ENCODE measurements around the gene CES2.

CES2 gene

DNA sequence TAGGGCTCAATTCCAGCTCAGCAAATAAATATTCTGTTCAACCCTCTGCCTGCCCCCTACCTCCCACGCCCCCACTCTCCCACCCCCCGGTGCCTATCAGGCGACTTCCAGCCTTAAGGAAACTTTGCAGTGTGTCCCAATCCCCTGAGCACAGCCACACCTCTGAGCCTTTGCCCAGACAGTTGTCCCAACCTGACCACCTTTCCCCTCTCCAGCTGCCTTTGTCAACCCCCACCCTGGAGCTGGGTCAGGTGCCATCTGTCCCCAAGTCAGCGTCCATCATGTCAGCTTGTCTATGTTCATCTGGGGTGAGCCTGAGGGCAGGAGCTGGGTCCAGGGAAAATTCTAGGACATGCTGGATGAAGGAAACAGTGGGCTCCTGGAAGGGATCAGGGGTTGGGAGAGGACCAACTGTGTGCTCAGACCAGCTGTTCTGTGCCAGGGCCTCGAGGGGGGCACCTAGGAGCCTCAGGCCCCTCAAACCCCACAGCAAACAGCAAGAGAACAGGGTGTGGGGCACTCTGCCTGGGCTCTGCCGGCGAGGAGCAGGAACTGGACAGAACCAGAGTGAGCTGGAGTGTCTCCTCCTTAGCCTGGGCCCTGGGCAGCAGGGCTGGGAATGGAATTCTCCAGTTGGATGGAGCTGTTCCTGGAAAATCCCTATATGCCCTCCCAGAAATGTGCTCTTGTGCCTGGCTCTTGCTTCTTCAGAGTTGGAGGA lies 34.4 kb upstream of the CES2 start:
- Histone ChIP-seq H3K9me2 (replicated peaks; ENCODE audit: low read depth, low read length) (no peaks in the 10 kb centered on the region), H2AFZ (ENCODE audit: low read length) (no peak overlapping the region), H3K79me2 (ENCODE audit: insufficient read depth, low read length) (no peaks in the 10 kb centered on the region), H3K4me1 (ENCODE audit: insufficient read depth, low read length, poor library complexity, severe bottlenecking) (peaks cover 12% of the 10 kb centered on the region), H4K20me1 (ENCODE audit: insufficient read depth, low read length, poor library complexity, severe bottlenecking) (no peaks in the 10 kb centered on the region), H3K4me3 (ENCODE audit: low read length, poor library complexity, severe bottlenecking) (no peak overlapping the region), H3K9ac (ENCODE audit: low read depth, low read length, poor library complexity, severe bottlenecking) (no peak overlapping the region), H3K9me3 (ENCODE audit: insufficient read depth, low read depth, low read length) (no peaks in the 10 kb centered on the region), H3K36me3 (ENCODE audit: insufficient read depth, low read length) (no peaks in the 10 kb centered on the region), H3K4me2 (ENCODE audit: low read depth, low read length, poor library complexity, severe bottlenecking) (no peak overlapping the region), H3K27me3 (ENCODE audit: insufficient read depth, low read length, poor library complexity, severe bottlenecking) (no peaks in the 10 kb centered on the region), H3F3A (ENCODE audit: low read depth) (no peaks in the 10 kb centered on the region)
- TF ChIP-seq, protein P1, sequence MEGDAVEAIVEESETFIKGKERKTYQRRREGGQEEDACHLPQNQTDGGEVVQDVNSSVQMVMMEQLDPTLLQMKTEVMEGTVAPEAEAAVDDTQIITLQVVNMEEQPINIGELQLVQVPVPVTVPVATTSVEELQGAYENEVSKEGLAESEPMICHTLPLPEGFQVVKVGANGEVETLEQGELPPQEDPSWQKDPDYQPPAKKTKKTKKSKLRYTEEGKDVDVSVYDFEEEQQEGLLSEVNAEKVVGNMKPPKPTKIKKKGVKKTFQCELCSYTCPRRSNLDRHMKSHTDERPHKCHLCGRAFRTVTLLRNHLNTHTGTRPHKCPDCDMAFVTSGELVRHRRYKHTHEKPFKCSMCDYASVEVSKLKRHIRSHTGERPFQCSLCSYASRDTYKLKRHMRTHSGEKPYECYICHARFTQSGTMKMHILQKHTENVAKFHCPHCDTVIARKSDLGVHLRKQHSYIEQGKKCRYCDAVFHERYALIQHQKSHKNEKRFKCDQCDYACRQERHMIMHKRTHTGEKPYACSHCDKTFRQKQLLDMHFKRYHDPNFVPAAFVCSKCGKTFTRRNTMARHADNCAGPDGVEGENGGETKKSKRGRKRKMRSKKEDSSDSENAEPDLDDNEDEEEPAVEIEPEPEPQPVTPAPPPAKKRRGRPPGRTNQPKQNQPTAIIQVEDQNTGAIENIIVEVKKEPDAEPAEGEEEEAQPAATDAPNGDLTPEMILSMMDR (conservative IDR thresholded peaks at IDR 0.05; ENCODE audit: low read length): no peak
- no peak for TF ChIP-seq EZH2phosphoT487 (IDR thresholded peaks at IDR 0.05; ENCODE audit: borderline replicate concordance)

DNA sequence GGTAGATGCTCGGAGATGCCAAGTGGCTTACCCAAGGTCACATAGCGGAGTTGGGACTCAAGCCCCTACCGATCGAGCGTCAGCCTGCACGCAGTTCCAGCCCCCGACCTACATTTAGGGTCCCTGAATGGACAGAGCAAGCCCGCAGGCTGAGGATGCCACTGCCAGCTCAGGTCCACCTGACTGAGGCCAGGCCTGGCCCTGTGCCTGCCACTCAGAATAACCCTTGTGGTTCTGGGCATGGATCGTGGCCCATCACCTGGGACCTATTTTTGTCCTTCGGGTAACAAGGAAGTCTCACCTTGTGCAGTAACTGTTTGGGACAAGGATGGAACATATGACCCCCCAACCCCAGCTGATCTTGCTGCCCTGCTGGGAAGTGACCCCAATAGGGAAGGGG lies 33.7 kb upstream of the CES2 start:
- Histone ChIP-seq H2AFZ (ENCODE audit: low read length) (no peak overlapping the region), H3K9me2 (replicated peaks; ENCODE audit: low read depth, low read length) (no peaks in the 10 kb centered on the region), H3K4me1 (ENCODE audit: insufficient read depth, low read length, poor library complexity, severe bottlenecking) (peaks cover 14% of the 10 kb centered on the region), H3K9me3 (ENCODE audit: insufficient read depth, low read depth, low read length) (no peaks in the 10 kb centered on the region), H3K4me2 (ENCODE audit: low read depth, low read length, poor library complexity, severe bottlenecking) (no peak overlapping the region), H3F3A (ENCODE audit: low read depth) (no peaks in the 10 kb centered on the region), H3K79me2 (ENCODE audit: insufficient read depth, low read length) (no peaks in the 10 kb centered on the region), H3K9ac (ENCODE audit: low read depth, low read length, poor library complexity, severe bottlenecking) (no peak overlapping the region), H3K27me3 (ENCODE audit: insufficient read depth, low read length, poor library complexity, severe bottlenecking) (no peaks in the 10 kb centered on the region), H3K4me3 (ENCODE audit: low read length, poor library complexity, severe bottlenecking) (no peak overlapping the region), H3K36me3 (ENCODE audit: insufficient read depth, low read length) (no peaks in the 10 kb centered on the region), H4K20me1 (ENCODE audit: insufficient read depth, low read length, poor library complexity, severe bottlenecking) (no peaks in the 10 kb centered on the region)
- TF ChIP-seq, protein P1 (conservative IDR thresholded peaks at IDR 0.05; ENCODE audit: low read length): no peak
- TF ChIP-seq EZH2phosphoT487 (IDR thresholded peaks at IDR 0.05; ENCODE audit: borderline replicate concordance): no peak

DNA sequence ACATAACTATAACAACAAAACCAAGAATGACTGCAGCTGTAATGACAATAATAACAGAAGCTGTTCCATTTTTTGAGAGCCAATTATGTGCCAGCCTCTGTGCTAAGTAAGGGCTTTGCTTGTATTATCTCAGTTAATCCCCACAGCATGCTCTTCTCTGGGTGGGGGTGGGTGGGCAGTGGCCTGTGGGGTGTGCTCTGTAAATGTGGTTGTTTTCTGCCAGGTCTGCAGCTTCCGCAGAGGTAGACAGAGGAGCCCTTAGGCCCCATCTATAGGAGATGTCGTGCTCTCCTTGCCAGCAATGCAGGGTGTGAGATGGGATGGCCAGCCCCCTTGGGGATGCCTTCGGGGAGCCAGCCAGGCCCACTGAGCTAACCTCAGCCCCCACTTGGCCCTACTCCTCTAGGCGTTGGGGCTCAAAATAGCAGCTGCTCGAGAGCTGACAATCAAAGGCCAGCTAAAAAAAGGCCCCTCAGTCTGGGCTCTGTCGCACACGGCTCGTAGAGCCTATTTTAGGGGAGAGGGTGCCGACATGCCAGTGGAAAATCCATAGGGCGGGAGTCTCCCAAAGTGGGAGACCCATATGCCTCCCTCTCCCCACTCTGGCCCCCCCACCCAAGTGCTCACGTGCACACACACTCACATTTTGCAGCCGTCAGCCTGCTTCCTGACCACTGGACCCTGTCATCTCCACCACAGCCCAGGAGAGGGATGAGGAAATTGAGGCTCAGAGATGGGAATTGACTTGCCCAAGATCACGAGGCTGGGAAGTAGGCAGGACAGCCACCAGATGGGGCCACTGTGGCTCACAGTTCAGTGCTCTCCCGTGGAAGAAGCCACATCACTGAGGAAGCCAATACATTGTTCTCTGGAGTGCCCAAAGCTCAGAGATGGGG lies 32.4 kb upstream of the CES2 start:
- Histone ChIP-seq H3K9ac (ENCODE audit: low read depth, low read length, poor library complexity, severe bottlenecking) (no peak overlapping the region), H3K36me3 (ENCODE audit: insufficient read depth, low read length) (no peaks in the 10 kb centered on the region), H3F3A (ENCODE audit: low read depth) (no peaks in the 10 kb centered on the region), H3K9me2 (replicated peaks; ENCODE audit: low read depth, low read length) (no peaks in the 10 kb centered on the region), H3K9me3 (ENCODE audit: insufficient read depth, low read depth, low read length) (no peaks in the 10 kb centered on the region), H3K27me3 (ENCODE audit: insufficient read depth, low read length, poor library complexity, severe bottlenecking) (no peaks in the 10 kb centered on the region), H2AFZ (ENCODE audit: low read length) (no peak overlapping the region), H3K4me1 (ENCODE audit: insufficient read depth, low read length, poor library complexity, severe bottlenecking) (peaks cover 14% of the 10 kb centered on the region), H3K4me3 (ENCODE audit: low read length, poor library complexity, severe bottlenecking) (no peak overlapping the region), H4K20me1 (ENCODE audit: insufficient read depth, low read length, poor library complexity, severe bottlenecking) (no peaks in the 10 kb centered on the region), H3K79me2 (ENCODE audit: insufficient read depth, low read length) (no peaks in the 10 kb centered on the region), H3K4me2 (ENCODE audit: low read depth, low read length, poor library complexity, severe bottlenecking) (no peak overlapping the region)
- TF ChIP-seq EZH2phosphoT487 (IDR thresholded peaks at IDR 0.05; ENCODE audit: borderline replicate concordance): no peak
- TF ChIP-seq, protein P1 (conservative IDR thresholded peaks at IDR 0.05; ENCODE audit: low read length): no peak
